OCI-LY3 (cell line): ENCODE measurements around the gene LHB.

Experiments used
- H2AFZ ChIP-seq: fragments of 200-600, 300-600 bp; shearing (Covaris generic); 2 replicates; pipeline ENCODE4 v1.6.0; 2014; ENCODE audit warnings: antibody characterized with exemption, low read depth, low read length
- H3K27ac ChIP-seq: fragments of 200-600, 300-600 bp; sonication (generic); 2 replicates; pipeline ENCODE4 v1.5.1; 2014; ENCODE audit warnings: mild to moderate bottlenecking, low read length, moderate library complexity, mixed read lengths
- H3K27me3 ChIP-seq: fragments of 200-600, 300-600 bp; sonication (generic); 2 replicates; pipeline ENCODE4 v1.6.1; 2014; ENCODE audit warnings: low read depth, low read length, mixed read lengths
- H3K36me3 ChIP-seq: fragments of 200-600, 300-600 bp; sonication (generic); replicated peaks from 2 replicates; pipeline ENCODE3; 2014; ENCODE audit warnings: low read depth, low read length, mixed read lengths
- H3K4me1 ChIP-seq: fragments of 300-600, 200-600 bp; sonication (generic); 2 replicates; pipeline ENCODE4 v1.6.1; 2014; ENCODE audit warnings: low read length, mixed read lengths
- H3K4me2 ChIP-seq: fragments of 200-600, 300-600 bp; sonication (generic); 2 replicates; pipeline ENCODE4 v1.6.1; 2014; ENCODE audit warnings: low read length, mixed read lengths
- H3K4me3 ChIP-seq: fragments of 300-600, 200-600 bp; sonication (generic); 2 replicates; pipeline ENCODE4 v1.5.1; 2014; ENCODE audit warnings: antibody characterized with exemption, mild to moderate bottlenecking, low read length, moderate library complexity
- H3K79me2 ChIP-seq: fragments of 300-600, 200-600 bp; shearing (Covaris generic); 2 replicates; pipeline ENCODE4 v1.6.1; 2014; ENCODE audit warnings: mild to moderate bottlenecking, low read length, mixed read lengths
- H3K9ac ChIP-seq: fragments of 300-600, 200-600 bp; shearing (Covaris generic); 2 replicates; pipeline ENCODE4 v1.6.0; 2014; ENCODE audit warnings: mild to moderate bottlenecking, low read length, moderate library complexity
- H3K9me3 ChIP-seq: fragments of 200-600, 300-600 bp; shearing (Covaris generic); 2 replicates; pipeline ENCODE4 v1.6.1; 2014; ENCODE audit warnings: low read length, mixed read lengths; ENCODE audit not compliant: insufficient read depth
- H4K20me1 ChIP-seq: fragments of 200-600, 300-600 bp; sonication (generic); 2 replicates; pipeline ENCODE4 v1.6.1; 2016; ENCODE audit warnings: low read length, mixed read lengths; ENCODE audit not compliant: insufficient read depth
- EZH2phosphoT487 ChIP-seq: fragments of 200-600 bp; shearing (Covaris generic); IDR thresholded peaks from 2 replicates; pipeline ENCODE4 v1.6.1; 2018; ENCODE audit warnings: antibody characterized with exemption, mixed run types, low read depth
- TF ChIP-seq, protein P1 (sequence below): fragments of 200-600, 300-600 bp; sonication (generic); IDR thresholded peaks from 2 replicates; pipeline ENCODE4 v1.5.1; 2014; ENCODE audit warnings: antibody characterized with exemption, low read length, low read depth

LHB gene

DNA sequence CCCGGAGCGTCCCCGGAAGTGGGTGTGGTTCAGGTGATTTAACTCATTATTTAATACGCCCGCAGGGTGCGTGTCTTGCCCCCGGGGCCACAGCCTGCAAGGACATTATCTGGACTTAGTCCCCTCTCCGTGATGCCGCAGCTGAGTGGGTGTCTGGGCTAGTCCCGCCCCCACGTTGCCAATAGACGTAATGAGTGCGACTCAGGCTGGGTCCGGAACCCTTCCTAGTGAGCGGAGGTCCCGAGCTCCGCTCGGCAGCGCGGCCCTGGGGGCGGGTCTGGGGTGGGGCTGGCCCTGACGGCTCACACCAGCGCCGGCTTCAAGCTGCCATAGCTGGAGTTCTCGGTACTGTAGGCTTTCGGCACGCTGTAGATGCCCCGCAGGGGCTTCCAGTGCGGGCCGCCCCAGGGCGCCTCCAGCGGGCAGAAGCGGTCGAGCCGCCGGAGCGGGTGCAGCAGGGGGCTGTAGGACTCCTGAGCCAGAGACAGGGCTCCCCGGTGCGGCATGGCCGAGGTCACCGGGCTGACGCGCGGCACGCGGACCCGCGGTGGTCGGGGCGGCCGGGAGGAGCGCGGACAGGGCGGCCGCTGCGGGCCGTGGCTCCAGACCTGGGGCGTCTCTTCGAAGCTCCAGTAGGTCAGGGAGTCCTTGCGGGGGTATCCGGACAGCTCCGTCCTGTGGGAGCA, 918 bp upstream of the LHB start:
- Histone ChIP-seq H2AFZ (no peak overlapping the region), H3K4me1 (peaks cover 10% of the 10 kb centered on the region), H4K20me1 (no peaks in the 10 kb centered on the region), H3K4me2 (peak overlapping the region; percentile 20; the same call in 1 of the 2 replicates), H3K36me3 (peaks cover 18% of the 10 kb centered on the region), H3K27ac (no peak overlapping the region), H3K9ac (no peak overlapping the region), H3K9me3 (no peaks in the 10 kb centered on the region), H3K79me2 (no peaks in the 10 kb centered on the region), H3K27me3 (no peaks in the 10 kb centered on the region), H3K4me3 (no peak overlapping the region)
- TF ChIP-seq, protein P1, sequence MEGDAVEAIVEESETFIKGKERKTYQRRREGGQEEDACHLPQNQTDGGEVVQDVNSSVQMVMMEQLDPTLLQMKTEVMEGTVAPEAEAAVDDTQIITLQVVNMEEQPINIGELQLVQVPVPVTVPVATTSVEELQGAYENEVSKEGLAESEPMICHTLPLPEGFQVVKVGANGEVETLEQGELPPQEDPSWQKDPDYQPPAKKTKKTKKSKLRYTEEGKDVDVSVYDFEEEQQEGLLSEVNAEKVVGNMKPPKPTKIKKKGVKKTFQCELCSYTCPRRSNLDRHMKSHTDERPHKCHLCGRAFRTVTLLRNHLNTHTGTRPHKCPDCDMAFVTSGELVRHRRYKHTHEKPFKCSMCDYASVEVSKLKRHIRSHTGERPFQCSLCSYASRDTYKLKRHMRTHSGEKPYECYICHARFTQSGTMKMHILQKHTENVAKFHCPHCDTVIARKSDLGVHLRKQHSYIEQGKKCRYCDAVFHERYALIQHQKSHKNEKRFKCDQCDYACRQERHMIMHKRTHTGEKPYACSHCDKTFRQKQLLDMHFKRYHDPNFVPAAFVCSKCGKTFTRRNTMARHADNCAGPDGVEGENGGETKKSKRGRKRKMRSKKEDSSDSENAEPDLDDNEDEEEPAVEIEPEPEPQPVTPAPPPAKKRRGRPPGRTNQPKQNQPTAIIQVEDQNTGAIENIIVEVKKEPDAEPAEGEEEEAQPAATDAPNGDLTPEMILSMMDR: no peak
- TF ChIP-seq EZH2phosphoT487: no peak

DNA sequence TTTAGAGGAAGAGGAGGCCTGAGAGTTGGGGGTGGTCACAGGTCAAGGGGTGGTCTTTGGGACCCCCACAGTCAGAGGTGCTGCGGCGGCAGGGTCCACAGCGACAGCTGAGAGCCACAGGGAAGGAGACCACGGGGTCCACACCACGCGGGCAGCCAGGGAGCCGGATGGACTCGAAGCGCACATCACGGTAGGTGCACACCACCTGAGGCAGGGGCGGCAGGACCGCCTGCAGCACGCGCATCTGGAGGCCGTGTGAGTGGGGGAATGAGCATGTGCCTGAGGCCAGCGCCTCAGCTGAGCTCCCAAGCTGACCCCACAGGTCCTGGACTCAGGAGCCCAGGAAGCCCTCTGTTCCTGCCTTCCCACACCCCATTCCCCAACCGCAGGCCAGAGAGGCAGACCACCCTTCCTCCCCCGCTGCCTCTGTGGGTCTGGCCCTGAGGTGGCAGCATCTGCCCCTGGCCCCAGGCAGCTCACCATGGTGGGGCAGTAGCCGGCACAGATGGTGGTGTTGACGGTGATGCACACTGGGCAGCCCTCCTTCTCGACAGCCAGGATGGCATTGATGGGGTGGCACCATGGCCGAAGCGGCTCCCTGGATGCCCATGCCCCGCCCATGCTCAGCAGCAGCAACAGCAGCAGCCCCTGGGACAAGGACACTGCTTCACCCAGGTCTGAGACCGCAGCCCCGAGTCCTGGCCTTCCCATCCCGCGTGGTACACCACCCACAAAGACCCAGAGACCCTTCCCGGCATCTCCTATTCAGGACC, 638 bp downstream of the LHB start:
- TF ChIP-seq, protein P1: no peak
- TF ChIP-seq EZH2phosphoT487: no peak

DNA sequence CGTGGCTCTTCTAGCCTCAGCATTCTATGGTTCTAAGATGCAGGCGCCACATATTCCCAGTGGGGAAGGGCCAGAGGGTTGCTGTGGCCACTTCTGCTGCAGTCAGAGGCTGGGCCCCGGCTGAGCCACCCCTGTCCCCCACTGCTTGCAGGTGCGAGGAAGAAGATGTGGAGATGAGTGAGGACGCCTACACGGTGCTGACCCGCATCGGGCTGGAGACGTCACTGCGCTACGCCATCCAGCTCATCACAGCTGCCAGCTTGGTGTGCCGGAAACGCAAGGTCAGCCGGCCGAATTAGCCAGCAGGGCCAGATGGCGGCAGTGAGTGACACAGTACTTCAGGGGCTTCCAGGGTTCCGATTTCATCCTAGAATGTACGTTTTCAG, 2.0 kb downstream of the LHB start:
- no peak overlapping the region for H3K4me3 ChIP-seq
- H3K27me3 ChIP-seq: no peaks in the 10 kb centered on the region
- H3K9ac ChIP-seq: no peak overlapping the region
- no peak overlapping the region for H3K27ac ChIP-seq
- H3K9me3 ChIP-seq: no peaks in the 10 kb centered on the region
- no peaks in the 10 kb centered on the region for H4K20me1 ChIP-seq
- no peaks in the 10 kb centered on the region for H3K79me2 ChIP-seq
- no peak overlapping the region for H2AFZ ChIP-seq
- H3K4me2 ChIP-seq: no peak overlapping the region
- TF ChIP-seq EZH2phosphoT487: no peak
- TF ChIP-seq, protein P1: no peak
- no peaks in the 10 kb centered on the region for H3K4me1 ChIP-seq
- H3K36me3 ChIP-seq: peaks cover 38% of the 10 kb centered on the region

More for the DNA sequence above, 638 bp downstream of the LHB start:
- no peak overlapping the region for H3K4me2 ChIP-seq
- peaks cover 29% of the 10 kb centered on the region for H3K36me3 ChIP-seq
- H3K4me1 ChIP-seq: peaks cover 9% of the 10 kb centered on the region
- no peaks in the 10 kb centered on the region for H3K9me3 ChIP-seq
- no peak overlapping the region for H3K27ac ChIP-seq
- no peaks in the 10 kb centered on the region for H3K79me2 ChIP-seq
- no peak overlapping the region for H2AFZ ChIP-seq
- no peaks in the 10 kb centered on the region for H3K27me3 ChIP-seq
- no peaks in the 10 kb centered on the region for H4K20me1 ChIP-seq
- no peak overlapping the region for H3K4me3 ChIP-seq
- H3K9ac ChIP-seq: no peak overlapping the region

DNA sequence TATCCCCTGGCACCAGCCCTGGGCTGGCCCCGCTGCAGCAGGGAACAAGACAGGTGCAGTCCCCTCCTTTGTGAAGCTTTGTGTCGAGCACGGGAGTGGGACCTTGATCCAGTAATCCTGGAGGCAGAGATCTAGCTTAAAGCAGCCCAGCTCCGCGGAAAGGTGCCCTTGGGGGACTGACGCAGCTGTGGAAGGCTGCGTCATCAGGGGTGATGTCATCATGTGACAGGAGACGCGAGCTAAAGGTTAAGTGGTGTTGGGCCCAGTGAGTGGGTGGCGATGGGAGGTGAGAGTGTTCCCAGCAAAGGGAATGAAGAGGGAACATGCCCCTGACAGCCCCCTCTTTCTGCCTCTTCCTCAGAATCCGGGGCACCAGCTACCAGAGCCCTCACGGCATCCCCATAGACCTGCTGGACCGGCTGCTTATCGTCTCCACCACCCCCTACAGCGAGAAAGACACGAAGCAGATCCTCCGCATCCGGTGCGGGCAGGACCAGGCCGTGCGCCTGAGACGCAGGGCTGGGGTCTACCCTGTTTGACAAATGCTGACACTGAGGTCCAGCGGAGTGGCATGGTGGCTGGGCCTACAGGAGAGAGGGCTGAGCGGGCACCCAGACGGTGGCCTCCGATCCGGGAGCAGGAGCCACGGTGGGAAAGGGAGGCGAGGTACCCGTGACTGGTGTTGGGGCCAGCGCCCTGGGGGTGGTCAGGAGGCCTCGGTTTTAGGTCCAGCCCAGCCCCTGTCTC, 2.6 kb downstream of the LHB start:
- H4K20me1 ChIP-seq: no peaks in the 10 kb centered on the region
- no peak overlapping the region for H3K27ac ChIP-seq

More for the DNA sequence above, 2.6 kb downstream of the LHB start:
- Histone ChIP-seq H3K36me3 (peaks cover 42% of the 10 kb centered on the region), H3K4me2 (no peak overlapping the region), H3K9me3 (no peaks in the 10 kb centered on the region), H3K4me1 (no peaks in the 10 kb centered on the region), H3K27me3 (no peaks in the 10 kb centered on the region), H2AFZ (no peak overlapping the region), H3K9ac (no peak overlapping the region), H3K4me3 (no peak overlapping the region), H3K79me2 (no peaks in the 10 kb centered on the region)
- TF ChIP-seq, protein P1: no peak
- TF ChIP-seq EZH2phosphoT487: no peak
